A549 treated with ZK216348 at 1 μM for 4 hours (cell line): ENCODE measurements around the gene RGS11. TPM values are rescaled to one million over a fixed set of nuclear protein-coding genes. Genes with fewer than 3 reads are reported as not detected.

Experiments used
- total RNA-seq: library from RNA; stranded (reverse); fragments of 200-300 nt; extraction: Qiagen RNA extraction; gene quantifications from 5 replicates; pipeline ENCODE4 v1.2.3, GENCODE V29; 2022; ENCODE audit warnings: low read depth

RGS11 gene
- total RNA-seq, result 2.2 to 7.1 TPM (median 4.4 TPM) in 5 replicates

DNA sequence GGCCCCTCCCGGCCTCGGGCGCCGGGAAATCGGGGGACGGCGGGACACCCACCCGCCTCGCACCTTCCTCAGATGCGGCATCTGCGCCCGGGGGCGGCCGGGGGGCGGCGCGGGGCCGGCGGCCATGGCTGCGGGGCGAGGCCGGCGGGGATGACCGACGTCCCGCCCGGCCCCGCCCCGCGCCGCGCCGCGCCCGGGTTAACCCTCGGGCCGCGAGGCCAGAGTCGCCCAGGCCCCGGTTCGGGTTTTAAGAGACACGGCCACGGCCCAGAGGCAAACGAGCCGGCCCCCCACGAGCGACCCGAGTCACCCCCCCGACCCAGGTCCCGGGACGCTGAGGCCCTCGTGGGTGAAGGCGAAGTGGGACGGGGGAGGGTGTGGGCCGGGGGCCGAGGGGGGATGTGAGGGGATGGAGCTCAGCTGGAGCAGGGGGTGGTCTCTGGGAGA is at the start of gene RGS11:
RGS11 (minus strand) TSS at position 159 of the 447 bp plus-strand sequence; CDS start at position 126, 33 bp downstream.

GRCh38 chr16:283033-283805 is 7.5 kb upstream of the RGS11 start, which contains the start of gene PDIA2:
Gene PDIA2, plus strand, starts transcription at chr16:283164. Its CDS starts 6 bp downstream, at chr16:283170.

DNA sequence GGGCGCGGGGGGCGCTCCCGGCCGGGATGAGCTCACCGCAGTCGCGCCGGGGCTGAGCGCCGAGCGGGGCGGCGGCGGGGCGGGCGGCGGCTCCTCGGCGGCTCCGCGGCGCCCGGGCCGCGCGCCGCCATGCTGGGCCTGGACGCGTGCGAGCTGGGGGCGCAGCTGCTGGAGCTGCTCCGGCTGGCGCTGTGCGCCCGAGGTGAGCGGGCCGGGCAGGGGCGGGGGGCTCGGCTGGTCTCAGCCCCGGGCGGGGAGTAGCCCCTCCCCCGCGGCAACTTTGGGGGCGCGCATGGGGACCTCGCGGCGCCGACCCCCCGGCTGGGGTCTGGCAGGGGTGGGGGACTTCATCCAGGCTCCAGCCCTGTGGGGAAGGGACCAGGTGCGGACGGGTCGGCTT is 4.8 kb upstream of the RGS11 start, which contains the start of gene ARHGDIG:
ARHGDIG (plus strand) TSS at position 40 of the 400 bp plus-strand sequence; CDS start at position 130, 90 bp downstream.

DNA sequence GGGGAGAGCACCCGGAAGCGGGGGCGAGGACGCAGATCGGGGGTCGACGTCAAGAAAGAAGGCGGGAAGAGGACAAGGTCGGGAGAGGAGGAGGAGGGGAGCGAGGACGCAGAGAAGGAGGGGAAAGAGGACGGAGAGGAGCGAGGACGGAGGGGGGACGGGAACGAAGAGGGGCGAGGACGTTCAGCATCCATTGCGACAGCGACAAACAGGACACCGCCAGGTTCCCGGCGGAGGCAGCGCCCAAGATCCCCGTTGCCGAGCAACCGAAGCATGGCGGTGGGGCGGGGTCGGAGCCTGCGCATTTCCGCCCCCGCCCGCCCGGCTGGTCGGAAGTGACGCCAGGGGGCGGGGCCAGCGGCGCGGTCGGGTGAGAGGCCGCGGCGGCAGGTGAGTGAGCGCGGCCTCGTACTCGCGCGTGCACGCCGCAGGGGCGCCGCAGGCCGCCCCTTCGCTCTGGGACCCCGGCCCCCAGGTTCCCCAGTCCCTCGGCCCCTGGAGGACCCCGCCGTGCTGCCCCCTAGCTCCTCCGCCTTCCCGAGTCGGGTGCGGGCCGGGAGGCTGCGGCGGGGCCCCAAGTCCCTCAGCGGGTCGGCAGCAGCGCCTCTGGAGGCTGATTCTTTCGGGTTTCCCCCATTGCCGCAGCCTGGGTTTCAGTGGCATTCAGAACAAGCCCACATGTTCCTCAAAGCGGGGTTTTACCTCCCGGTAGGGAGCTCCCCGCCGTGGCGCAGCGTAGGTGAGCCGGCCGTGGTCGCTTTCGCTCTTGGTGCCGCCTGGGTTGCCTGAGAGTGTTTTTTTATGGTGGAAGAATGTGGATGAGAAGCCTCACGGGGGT is 41.1 kb downstream of the RGS11 start, which contains the start of gene FAM234A:
FAM234A (plus strand) TSS at position 354 of the 838 bp plus-strand sequence. CDS start 19,593 bp downstream, outside the sequence.

DNA sequence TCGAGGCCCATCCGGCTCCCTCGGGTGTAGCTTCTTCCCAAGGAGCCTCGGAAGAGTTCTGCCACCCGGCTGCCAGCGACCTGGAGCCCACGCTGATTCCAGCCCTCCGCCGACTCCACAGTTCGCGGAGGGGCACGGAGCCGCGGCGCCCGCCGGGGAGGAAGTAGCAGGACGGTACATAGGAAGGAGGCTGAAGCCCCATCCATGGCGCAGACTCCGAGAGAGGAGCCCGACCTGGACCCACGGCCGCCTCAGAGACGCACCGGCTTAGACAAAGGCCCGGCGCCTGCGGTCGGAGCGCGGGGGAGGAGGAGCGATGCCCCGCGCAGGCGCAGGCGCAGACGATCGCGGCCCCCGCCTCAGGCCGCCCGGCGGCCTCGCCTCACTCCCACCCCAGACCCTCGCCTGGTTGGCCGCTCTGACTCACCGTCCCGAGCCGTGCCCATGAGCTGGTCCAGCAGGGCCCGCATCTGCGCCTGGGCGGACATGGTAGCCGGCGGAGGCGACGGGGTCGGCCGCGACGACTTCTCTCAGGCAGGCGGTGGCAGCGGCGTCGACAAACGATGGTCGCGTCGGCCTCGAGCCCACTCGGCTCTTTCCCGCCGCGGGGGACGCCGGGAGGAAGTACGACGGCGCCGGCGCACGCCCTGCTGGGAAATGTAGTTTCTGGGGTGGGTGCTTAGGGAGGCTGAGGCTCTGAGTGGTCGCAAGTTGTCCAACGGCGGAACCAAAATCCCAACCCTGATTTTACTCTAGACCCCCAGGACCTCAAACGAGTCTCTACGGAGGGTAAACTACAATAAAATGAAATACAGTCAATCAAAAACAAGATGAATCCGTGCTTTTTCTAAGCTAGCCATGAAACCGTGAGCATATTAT is 46.7 kb downstream of the RGS11 start, which contains the start of gene LUC7L:
LUC7L (minus strand) TSS at position 598 of the 879 bp plus-strand sequence; CDS start at position 488, 110 bp downstream.

Other genes starting within 250 kb of the RGS11 start
- 34.4 to 41.4 TPM (median 38.2 TPM) in 5 replicates for gene POLR3K, start 222.3 kb downstream of the RGS11 start, total RNA-seq
- gene SNRNP25, start 222.1 kb downstream of the RGS11 start, total RNA-seq, result 61.3 to 80.5 TPM (median 71.6 TPM) in 5 replicates
- 15.9 to 34.2 TPM (median 28.7 TPM) in 5 replicates for gene RHBDF1, start 203.3 kb downstream of the RGS11 start, total RNA-seq
- gene MPG, start 197.7 kb downstream of the RGS11 start, total RNA-seq, result 41.1 to 78.5 TPM (median 65.7 TPM) in 5 replicates
- 17.4 to 33.4 TPM (median 29.2 TPM) in 5 replicates for gene NPRL3, start 137.3 kb downstream of the RGS11 start, total RNA-seq
- gene HBZ, start 123.3 kb downstream of the RGS11 start, total RNA-seq, result not detected in 5 replicates
- not detected in 5 replicates for gene HBM, start 110.0 kb downstream of the RGS11 start, total RNA-seq
- gene HBA2, start 103.1 kb downstream of the RGS11 start, total RNA-seq, result 0.79 TPM in 1 of 5 replicates, not detected in the others
- 0.93 to 2.3 TPM (median 1.6 TPM) in 5 replicates for gene HBA1, start 99.3 kb downstream of the RGS11 start, total RNA-seq
- gene HBQ1, start 95.5 kb downstream of the RGS11 start, total RNA-seq, result 4.3 to 9.0 TPM (median 7.2 TPM) in 5 replicates
- gene LUC7L, start 46.5 kb downstream of the RGS11 start, total RNA-seq, result 39.5 to 57.0 TPM (median 47.1 TPM) in 5 replicates
- gene FAM234A, start 41.1 kb downstream of the RGS11 start, total RNA-seq, result 35.5 to 52.7 TPM (median 48.7 TPM) in 5 replicates
- gene ARHGDIG, start 4.6 kb upstream of the RGS11 start, total RNA-seq, result 1.2 to 3.4 TPM (median 2.8 TPM) in 5 replicates
- gene PDIA2, start 7.2 kb upstream of the RGS11 start, total RNA-seq, result 0.20 to 0.84 TPM (median 0.73 TPM) in 5 replicates
- 19.5 to 37.6 TPM (median 34.7 TPM) in 5 replicates for gene AXIN1, start 76.8 kb upstream of the RGS11 start, total RNA-seq
- gene MRPL28, start 94.6 kb upstream of the RGS11 start, total RNA-seq, result 113 to 136 TPM (median 126 TPM) in 5 replicates
- gene PGAP6, start 106.0 kb upstream of the RGS11 start, total RNA-seq, result 20.4 to 41.0 TPM (median 36.6 TPM) in 5 replicates
- 232 to 478 TPM (median 441 TPM) in 5 replicates for gene NME4, start 121.3 kb upstream of the RGS11 start, total RNA-seq
- gene DECR2, start 125.9 kb upstream of the RGS11 start, total RNA-seq, result 18.5 to 31.1 TPM (median 25.8 TPM) in 5 replicates
- gene RAB11FIP3, start 149.7 kb upstream of the RGS11 start, total RNA-seq, result 15.0 to 26.7 TPM (median 23.0 TPM) in 5 replicates